SK-N-SH treated with all-trans-retinoic acid at 6 μM for 48 hours (cell line): ENCODE data around the gene MT1F.
"Not testable (repeated sequence)": the region's sequence is repeated elsewhere in the genome, so short reads cannot be mapped to it uniquely, and the experiment has no call there.

Source experiments
- ATAC-seq: fragments of 200-7000 bp; cut with Tn5 transposase; 3 replicates; pipeline ENCODE4 v1.9.1; 2020; ENCODE audit warnings: mild to moderate bottlenecking, moderate library complexity
- ARNTL ChIP-seq: fragments of 450-650 bp; formaldehyde crosslinking; IDR thresholded peaks from 2 replicates; pipeline ENCODE4 v1.5.0; 2020; ENCODE audit warnings: low read depth, mild to moderate bottlenecking, moderate library complexity, borderline replicate concordance
- BACH2 ChIP-seq: fragments of 250-450 bp; sonication (Bioruptor Pico); IDR thresholded peaks from 2 replicates; pipeline ENCODE4 v1.9.0; 2021; ENCODE audit warnings: mild to moderate bottlenecking, borderline replicate concordance
- CREB5 ChIP-seq: fragments of 250-450 bp; sonication (Bioruptor Pico); IDR thresholded peaks from 2 replicates; pipeline ENCODE4 v1.5.1; 2020; ENCODE audit warnings: low read depth, mild to moderate bottlenecking, moderate library complexity
- CSDC2 ChIP-seq: fragments of 250-450 bp; sonication (Bioruptor Pico); IDR thresholded peaks from 2 replicates; pipeline ENCODE4 v1.5.0; 2020; ENCODE audit warnings: mild to moderate bottlenecking, moderate library complexity
- CSRNP3 ChIP-seq: fragments of 250-450 bp; sonication (Bioruptor Pico); IDR thresholded peaks from 2 replicates; pipeline ENCODE4 v1.5.1; 2021; ENCODE audit warnings: mild to moderate bottlenecking, moderate library complexity
- ESRRG ChIP-seq: fragments of 250-450 bp; sonication (Bioruptor Pico); IDR thresholded peaks from 2 replicates; pipeline ENCODE4 v1.6.1; 2021; ENCODE audit warnings: mild to moderate bottlenecking
- GLIS3 ChIP-seq: fragments of 250-450 bp; sonication (Bioruptor Pico); IDR thresholded peaks from 2 replicates; pipeline ENCODE4 v1.5.0; 2020; ENCODE audit warnings: mild to moderate bottlenecking, moderate library complexity
- OSR1 ChIP-seq: fragments of 250-450 bp; sonication (Bioruptor Pico); IDR thresholded peaks from 2 replicates; pipeline ENCODE4 v1.8.0; 2022; ENCODE audit warnings: moderate library complexity, mild to moderate bottlenecking, inconsistent platforms
- POU6F1 ChIP-seq: fragments of 250-450 bp; sonication (Bioruptor Pico); IDR thresholded peaks from 2 replicates; pipeline ENCODE4 v1.8.0; 2021; ENCODE audit warnings: low read depth, mild to moderate bottlenecking, moderate library complexity, borderline replicate concordance
- SNAI2 ChIP-seq: fragments of 250-450 bp; sonication (Bioruptor Pico); IDR thresholded peaks from 2 replicates; pipeline ENCODE4 v1.5.0; 2020; ENCODE audit warnings: mild to moderate bottlenecking, moderate library complexity
- TCF4 ChIP-seq: fragments of 250-450 bp; sonication (Bioruptor Pico); IDR thresholded peaks from 2 replicates; pipeline ENCODE4 v1.8.0; 2021; ENCODE audit warnings: mild to moderate bottlenecking, moderate library complexity, borderline replicate concordance
- TOX ChIP-seq: fragments of 250-450 bp; sonication (Bioruptor Pico); IDR thresholded peaks from 2 replicates; pipeline ENCODE4 v1.8.0; 2021; ENCODE audit warnings: mild to moderate bottlenecking, moderate library complexity, borderline replicate concordance
- TSHZ2 ChIP-seq: fragments of 250-450 bp; sonication (Bioruptor Pico); IDR thresholded peaks from 2 replicates; pipeline ENCODE4 v1.5.0; 2020; ENCODE audit warnings: mild to moderate bottlenecking, moderate library complexity
- ZFP30 ChIP-seq: fragments of 450-650 bp; formaldehyde crosslinking; IDR thresholded peaks from 2 replicates; pipeline ENCODE4 v1.5.0; 2022; ENCODE audit warnings: mild to moderate bottlenecking, moderate library complexity
- ZNF565 ChIP-seq: fragments of 450-650 bp; formaldehyde crosslinking; conservative IDR thresholded peaks from 2 replicates; pipeline ENCODE4 v1.5.0; 2020; ENCODE audit warnings: low read depth, mild to moderate bottlenecking, moderate library complexity
- ZNF70 ChIP-seq: fragments of 450-650 bp; formaldehyde crosslinking; IDR thresholded peaks from 2 replicates; pipeline ENCODE4 v1.5.0; 2020; ENCODE audit warnings: mild to moderate bottlenecking, moderate library complexity
- ZNF8 ChIP-seq: fragments of 450-650 bp; formaldehyde crosslinking; IDR thresholded peaks from 2 replicates; pipeline ENCODE4 v1.5.0; 2020; ENCODE audit warnings: mild to moderate bottlenecking, moderate library complexity

MT1F gene

GRCh38 chr16:56670620-56670934, 12.8 kb downstream of the MT1F start:
- ATAC-seq: no peak

GRCh38 chr16:56671691-56672090, 13.9 kb downstream of the MT1F start:
- not testable (repeated sequence) for ATAC-seq

More at GRCh38 chr16:56670620-56670934, 12.8 kb downstream of the MT1F start:
- TF ChIP-seq CSRNP3 (CRISPR knock-in tag) (no peak), ZNF70 (CRISPR knock-in tag) (no peak), TSHZ2 (CRISPR knock-in tag) (no peak)

GRCh38 chr16:56672171-56672570, 14.4 kb downstream of the MT1F start:
- ATAC-seq: not testable (repeated sequence)

- TF ChIP-seq SNAI2 (CRISPR knock-in tag): no peak
- TF ChIP-seq CREB5: no peak
- TF ChIP-seq POU6F1 (CRISPR knock-in tag): no peak
- no peak for TF ChIP-seq TSHZ2 (CRISPR knock-in tag)
- TF ChIP-seq ZNF70 (CRISPR knock-in tag): no peak
- no peak for TF ChIP-seq TOX (CRISPR knock-in tag)
- no peak for TF ChIP-seq CSRNP3 (CRISPR knock-in tag)
- TF ChIP-seq OSR1 (CRISPR knock-in tag): no peak
- no peak for TF ChIP-seq ARNTL (CRISPR knock-in tag)
- TF ChIP-seq TCF4 (CRISPR knock-in tag): no peak
- no peak for TF ChIP-seq ZFP30
- no peak for TF ChIP-seq ESRRG (CRISPR knock-in tag)
- TF ChIP-seq ZNF565: no peak
- TF ChIP-seq ZNF8 (CRISPR knock-in tag): no peak
- TF ChIP-seq BACH2 (CRISPR knock-in tag): no peak
- TF ChIP-seq CSDC2 (CRISPR knock-in tag): no peak
- no peak for TF ChIP-seq GLIS3
- ATAC-seq: no peak
Observed at GRCh38 chr16:56672761-56673536, 15.2 kb downstream of the MT1F start.
